Epithelial cell of esophagus (primary cell): ENCODE data around the gene TRAF3IP1.
A peak's percentile ranks its signal among the peaks of the same experiment; 100 is the strongest.
"Not testable (repeated sequence)": the region's sequence is repeated elsewhere in the genome, so short reads cannot be mapped to it uniquely, and the experiment has no call there.

Experiments
- DNase-seq: peaks from one replicate; pipeline ENCODE4 v3.0.0; 2010; ENCODE audit warnings: low read depth
- H3K4me3 ChIP-seq: 2 replicates; pipeline ENCODE4 v1.5.1; 2011; ENCODE audit warnings: mild to moderate bottlenecking, low read length, control low read depth
- TF ChIP-seq, protein P1 (sequence below): IDR thresholded peaks from 2 replicates; pipeline ENCODE4 v1.5.1; 2011; ENCODE audit warnings: low read depth, mild to moderate bottlenecking, low read length, control low read depth, inconsistent platforms; ENCODE audit not compliant: insufficient read depth; ENCODE audit errors: missing control alignments

The TRAF3IP1 gene

GRCh38 chr2:238370823-238371372 lies 50.6 kb downstream of the TRAF3IP1 start:
- DNase-seq, result peak; percentile 74
- H3K4me3 ChIP-seq, result no peak overlapping the region
- TF ChIP-seq, protein P1, sequence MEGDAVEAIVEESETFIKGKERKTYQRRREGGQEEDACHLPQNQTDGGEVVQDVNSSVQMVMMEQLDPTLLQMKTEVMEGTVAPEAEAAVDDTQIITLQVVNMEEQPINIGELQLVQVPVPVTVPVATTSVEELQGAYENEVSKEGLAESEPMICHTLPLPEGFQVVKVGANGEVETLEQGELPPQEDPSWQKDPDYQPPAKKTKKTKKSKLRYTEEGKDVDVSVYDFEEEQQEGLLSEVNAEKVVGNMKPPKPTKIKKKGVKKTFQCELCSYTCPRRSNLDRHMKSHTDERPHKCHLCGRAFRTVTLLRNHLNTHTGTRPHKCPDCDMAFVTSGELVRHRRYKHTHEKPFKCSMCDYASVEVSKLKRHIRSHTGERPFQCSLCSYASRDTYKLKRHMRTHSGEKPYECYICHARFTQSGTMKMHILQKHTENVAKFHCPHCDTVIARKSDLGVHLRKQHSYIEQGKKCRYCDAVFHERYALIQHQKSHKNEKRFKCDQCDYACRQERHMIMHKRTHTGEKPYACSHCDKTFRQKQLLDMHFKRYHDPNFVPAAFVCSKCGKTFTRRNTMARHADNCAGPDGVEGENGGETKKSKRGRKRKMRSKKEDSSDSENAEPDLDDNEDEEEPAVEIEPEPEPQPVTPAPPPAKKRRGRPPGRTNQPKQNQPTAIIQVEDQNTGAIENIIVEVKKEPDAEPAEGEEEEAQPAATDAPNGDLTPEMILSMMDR, result peak; percentile 91

GRCh38 chr2:238372277-238372676 lies 52.0 kb downstream of the TRAF3IP1 start:
- not testable (repeated sequence) for DNase-seq, H3K4me3 ChIP-seq

GRCh38 chr2:238376884-238377391 lies 56.6 kb downstream of the TRAF3IP1 start:
- DNase-seq, result peak; percentile 62
- TF ChIP-seq, protein P1, result no peak
- no peak overlapping the region for H3K4me3 ChIP-seq

DNA sequence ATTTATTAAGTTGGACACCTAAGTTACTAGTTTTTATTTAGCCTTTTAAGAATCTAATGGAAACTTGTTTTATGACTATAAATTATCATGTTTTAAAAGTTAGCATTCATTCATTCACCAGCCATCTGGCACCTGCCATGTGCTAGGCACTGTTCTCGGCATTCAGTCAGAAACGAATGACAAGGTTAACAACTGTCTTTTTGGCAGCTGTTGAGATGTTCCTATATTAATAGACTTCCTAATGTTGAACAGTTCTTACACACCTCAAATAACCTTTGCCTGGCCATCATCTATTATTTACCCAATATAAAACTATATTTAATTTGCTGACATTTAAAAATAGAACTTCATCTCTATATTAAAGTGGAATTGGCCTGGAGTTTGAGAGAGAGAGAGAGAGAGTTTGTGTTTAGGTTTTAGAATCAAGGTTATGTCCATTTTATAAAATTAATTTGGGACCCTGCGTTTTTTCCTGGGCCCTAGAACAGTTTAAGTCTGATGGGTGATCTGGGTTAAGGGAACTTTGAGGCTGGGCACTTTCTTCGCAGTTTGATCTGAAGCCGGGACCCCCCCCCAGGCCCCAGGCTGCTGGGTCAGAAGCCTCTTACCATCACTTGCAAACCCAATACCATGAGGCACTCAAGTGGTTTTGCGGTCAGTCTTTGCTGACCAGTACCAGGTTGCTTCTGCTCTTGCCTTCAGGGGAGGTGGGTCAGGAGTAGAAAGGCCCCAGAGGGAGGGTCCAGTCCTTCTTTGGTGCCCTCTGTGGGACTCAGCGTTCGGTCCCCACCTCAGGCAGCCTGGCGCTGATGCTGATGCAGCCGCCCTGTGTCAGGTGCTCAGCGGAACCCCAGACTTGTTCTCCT lies 58.1 kb downstream of the TRAF3IP1 start:
- TF ChIP-seq, protein P1, result no peak
- no peak overlapping the region for H3K4me3 ChIP-seq
- DNase-seq, result peak; percentile 19

GRCh38 chr2:238379096-238379810 lies 58.9 kb downstream of the TRAF3IP1 start:
- DNase-seq, result peak; percentile 69
- no peak overlapping the region for H3K4me3 ChIP-seq
- TF ChIP-seq, protein P1, result no peak

DNA sequence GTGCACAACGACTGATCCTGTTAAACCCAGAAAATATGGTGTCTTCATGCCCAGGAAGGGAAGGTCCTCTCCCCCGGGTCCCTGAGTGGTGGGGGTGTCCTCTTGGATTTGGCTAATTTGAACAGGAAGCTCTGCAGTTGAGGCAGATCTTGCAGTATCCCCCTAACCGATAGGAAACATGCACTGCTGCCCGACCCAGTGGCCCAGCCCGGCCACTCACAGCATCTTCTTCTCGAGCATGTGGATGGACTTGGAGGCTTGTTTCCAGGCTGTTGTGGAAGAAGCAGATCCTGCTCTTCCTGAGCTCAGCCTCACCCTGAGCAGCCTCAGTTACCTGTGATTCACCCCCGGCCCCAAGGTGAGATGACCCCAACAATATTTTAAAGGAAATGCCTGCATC lies 60.0 kb downstream of the TRAF3IP1 start:
- no peak for DNase-seq
- TF ChIP-seq, protein P1, result no peak
- H3K4me3 ChIP-seq, result no peak overlapping the region

DNA sequence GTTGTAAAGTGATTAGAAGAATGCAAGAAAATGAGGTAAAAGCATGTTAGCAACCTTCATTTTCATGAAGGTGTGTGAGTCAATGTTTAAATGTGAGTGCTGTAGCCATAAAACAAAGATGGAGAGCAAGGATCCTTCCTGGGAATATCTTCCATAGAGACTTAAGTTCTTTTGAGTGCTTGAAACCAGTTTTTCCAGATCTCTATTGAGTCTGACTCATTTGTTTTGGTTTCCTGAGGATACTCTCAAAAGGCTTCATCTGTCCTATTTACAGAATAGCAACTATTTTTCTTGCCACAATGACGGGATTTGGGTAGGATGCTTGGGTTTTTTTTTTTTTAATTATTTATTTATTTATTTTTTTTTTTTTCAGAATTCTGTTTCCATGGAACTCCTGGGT lies 60.5 kb downstream of the TRAF3IP1 start:
- no peak overlapping the region for H3K4me3 ChIP-seq
- TF ChIP-seq, protein P1, result no peak
- peak; percentile 95 for DNase-seq
